Endothelial cell (in vitro differentiated cells): ENCODE measurements around the gene FCHSD2. TPM values are rescaled to one million over a fixed set of nuclear protein-coding genes. Genes with fewer than 3 reads are reported as not detected.

Experiments
- DNase-seq: peaks from one replicate; pipeline ENCODE4 v3.0.0; 2021; ENCODE audit warnings: low spot score
- H3K27ac Mint-ChIP-seq: one replicate; pipeline ENCODE4 v1.8.0; 2021; ENCODE audit warnings: mixed read lengths, inconsistent platforms; ENCODE audit not compliant: unreplicated experiment
- H3K27me3 Mint-ChIP-seq: one replicate; pipeline ENCODE4 v1.8.0; 2021; ENCODE audit warnings: mild to moderate bottlenecking, moderate library complexity, mixed read lengths, inconsistent platforms; ENCODE audit not compliant: unreplicated experiment
- H3K36me3 Mint-ChIP-seq: one replicate; pipeline ENCODE4 v1.8.0; 2021; ENCODE audit warnings: mild to moderate bottlenecking, low read depth, mixed read lengths, inconsistent platforms; ENCODE audit not compliant: unreplicated experiment
- H3K4me1 Mint-ChIP-seq: one replicate; pipeline ENCODE4 v1.8.0; 2021; ENCODE audit warnings: mild to moderate bottlenecking, mixed read lengths, inconsistent platforms; ENCODE audit not compliant: unreplicated experiment
- H3K4me3 Mint-ChIP-seq: one replicate; pipeline ENCODE4 v1.8.0; 2021; ENCODE audit warnings: mild to moderate bottlenecking, mixed read lengths, inconsistent platforms; ENCODE audit not compliant: unreplicated experiment
- H3K9me3 Mint-ChIP-seq: one replicate; pipeline ENCODE4 v1.8.0; 2021; ENCODE audit warnings: mixed read lengths, inconsistent platforms; ENCODE audit not compliant: unreplicated experiment
- CTCF ChIP-seq: fragments of 200-600 bp; sonication (generic); IDR thresholded peaks from one replicate; pipeline ENCODE4 v1.5.0; 2021; ENCODE audit warnings: antibody characterized with exemption; ENCODE audit not compliant: unreplicated experiment
- total RNA-seq: library from RNA; stranded (reverse); fragmentation: NEBNext Ultra II Directional; extraction: Animal tissue kit (Norgen Biotek cat#: 25700); gene quantifications from one replicate; pipeline ENCODE4 v1.2.1, GENCODE V29; 2021; ENCODE audit not compliant: unreplicated experiment

The FCHSD2 gene
- total RNA-seq, 1 donor from 2014 or later: 45.3 TPM

- no peaks in the 10 kb centered on the region for H3K36me3 Mint-ChIP-seq
- peaks cover 2% of the 10 kb centered on the region for H3K27me3 Mint-ChIP-seq
- H3K9me3 Mint-ChIP-seq: no peaks in the 10 kb centered on the region
- H3K4me3 Mint-ChIP-seq: no peak overlapping the region
- no peak for TF ChIP-seq CTCF
- peaks cover 14% of the 10 kb centered on the region for H3K4me1 Mint-ChIP-seq
- DNase-seq: no peak
- H3K27ac Mint-ChIP-seq: no peak overlapping the region
These were observed 190.2 kb downstream of the FCHSD2 start for GRCh38 chr11:72951888-72952287.

DNA sequence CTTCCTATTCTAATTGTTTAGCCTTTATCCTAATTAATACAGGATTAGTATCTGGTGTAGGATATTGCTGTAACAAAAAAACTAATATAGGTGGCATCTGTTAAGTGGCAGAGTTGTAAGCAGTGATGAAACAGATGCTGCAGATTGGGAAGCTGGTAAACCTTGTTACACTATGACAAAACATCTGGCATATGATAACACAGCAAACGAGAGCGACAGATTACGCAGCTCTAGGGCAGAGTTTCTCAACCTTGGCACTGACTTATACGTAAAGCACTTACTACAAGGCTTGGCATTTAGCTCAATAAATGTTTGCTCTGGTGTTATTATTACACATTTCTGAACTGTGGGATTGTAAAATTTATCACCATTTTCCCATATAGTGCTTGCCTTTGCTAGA, 190.9 kb downstream of the FCHSD2 start:
- TF ChIP-seq CTCF: no peak
- DNase-seq: no peak
- Mint-ChIP-seq H3K4me3 (no peak overlapping the region), H3K27ac (no peak overlapping the region), H3K27me3 (no peaks in the 10 kb centered on the region), H3K9me3 (no peaks in the 10 kb centered on the region), H3K4me1 (peaks cover 10% of the 10 kb centered on the region), H3K36me3 (no peaks in the 10 kb centered on the region)

DNA sequence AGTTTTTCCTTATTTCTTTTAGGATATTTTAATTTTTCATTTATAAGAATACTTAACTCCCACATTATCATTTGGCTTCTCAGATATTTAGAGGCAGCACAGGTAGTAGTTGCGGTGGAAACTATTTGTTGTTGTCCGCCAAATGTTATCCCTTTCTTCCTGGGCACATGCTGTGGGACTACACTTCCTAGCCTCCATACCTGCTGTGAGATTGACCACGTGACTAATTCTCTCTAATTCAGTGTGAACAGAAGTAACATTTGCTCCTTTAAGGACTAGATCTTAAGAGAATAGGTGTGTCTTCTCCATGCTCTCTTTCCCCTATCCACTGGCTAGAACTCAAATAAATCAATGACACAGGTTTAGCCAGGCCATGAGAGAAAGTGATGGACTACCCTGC, 191.4 kb downstream of the FCHSD2 start:
- peaks cover 5% of the 10 kb centered on the region for H3K4me1 Mint-ChIP-seq
- H3K4me3 Mint-ChIP-seq: no peak overlapping the region
- H3K27ac Mint-ChIP-seq: no peak overlapping the region
- no peak for DNase-seq
- no peak for TF ChIP-seq CTCF
- H3K36me3 Mint-ChIP-seq: no peaks in the 10 kb centered on the region
- H3K27me3 Mint-ChIP-seq: no peaks in the 10 kb centered on the region
- no peaks in the 10 kb centered on the region for H3K9me3 Mint-ChIP-seq

DNA sequence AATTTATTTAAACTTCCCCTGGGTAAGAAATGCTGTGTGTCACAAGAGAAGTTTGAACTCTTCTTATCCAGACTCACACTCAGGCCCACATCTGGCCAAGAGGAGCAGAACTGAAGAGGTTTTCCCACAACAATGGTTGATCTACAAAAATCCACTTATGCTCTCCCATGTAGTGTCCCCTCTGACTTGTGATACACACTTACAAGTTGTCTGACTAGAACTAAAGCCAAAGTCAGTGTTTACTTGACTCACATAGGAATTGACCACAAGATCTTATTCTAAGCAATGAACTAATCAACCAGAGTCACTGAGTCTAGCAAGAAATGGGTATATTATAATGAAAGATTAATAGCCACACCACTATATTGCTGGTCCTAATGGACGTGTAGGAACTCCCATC, 194.9 kb downstream of the FCHSD2 start:
- no peaks in the 10 kb centered on the region for H3K27me3 Mint-ChIP-seq
- DNase-seq: no peak
- H3K9me3 Mint-ChIP-seq: no peaks in the 10 kb centered on the region
- no peak for TF ChIP-seq CTCF
- H3K4me3 Mint-ChIP-seq: no peak overlapping the region
- no peaks in the 10 kb centered on the region for H3K36me3 Mint-ChIP-seq
- no peak overlapping the region for H3K27ac Mint-ChIP-seq
- H3K4me1 Mint-ChIP-seq: peaks cover 2% of the 10 kb centered on the region

GRCh38 chr11:72943664-72944063, 198.5 kb downstream of the FCHSD2 start:
- H3K36me3 Mint-ChIP-seq: no peaks in the 10 kb centered on the region
- no peak for DNase-seq
- peaks cover 8% of the 10 kb centered on the region for H3K4me1 Mint-ChIP-seq
- no peak overlapping the region for H3K27ac Mint-ChIP-seq
- H3K4me3 Mint-ChIP-seq: no peak overlapping the region
- no peaks in the 10 kb centered on the region for H3K9me3 Mint-ChIP-seq
- H3K27me3 Mint-ChIP-seq: no peaks in the 10 kb centered on the region
- no peak for TF ChIP-seq CTCF
